Mesodermal cell (in vitro differentiated cells): ENCODE data around the gene SCYGR3.
"Not testable (repeated sequence)": the region's sequence is repeated elsewhere in the genome, so short reads cannot be mapped to it uniquely, and the experiment has no call there.

Source experiments
- H3K27ac ChIP-seq: 2 replicates; pipeline ENCODE4 v1.7.0; 2013; ENCODE audit warnings: mild to moderate bottlenecking, low read depth, low read length, moderate library complexity; ENCODE audit not compliant: severe bottlenecking
- H3K36me3 ChIP-seq: 2 replicates; pipeline ENCODE4 v1.7.1; 2013; ENCODE audit warnings: mild to moderate bottlenecking, low read length, moderate library complexity; ENCODE audit not compliant: control insufficient read depth, insufficient read depth
- H3K4me1 ChIP-seq: one replicate; pipeline ENCODE4 v1.7.1; 2013; ENCODE audit warnings: mild to moderate bottlenecking, low read length; ENCODE audit not compliant: insufficient read depth, control insufficient read depth, poor library complexity, severe bottlenecking
- H3K4me3 ChIP-seq: 2 replicates; pipeline ENCODE4 v1.7.0; 2013; ENCODE audit warnings: low read length, control low read depth, mild to moderate bottlenecking; ENCODE audit not compliant: insufficient read depth, poor library complexity, severe bottlenecking; ENCODE audit errors: extremely low read depth
- H3K9me3 ChIP-seq: 2 replicates; pipeline ENCODE4 v1.7.1; 2013; ENCODE audit warnings: mild to moderate bottlenecking, low read length, moderate library complexity; ENCODE audit not compliant: control insufficient read depth
- WGBS, 2 experiments: methylation state at CpG; one replicate each; pipeline ENCODE4 v1.1.5; 2013; ENCODE audit warnings: missing lambda C conversion rate in 2 of 2; ENCODE audit not compliant: insufficient coverage in 2 of 2; 5-methylcytosine and 5-hydroxymethylcytosine counted together

The SCYGR3 gene

DNA sequence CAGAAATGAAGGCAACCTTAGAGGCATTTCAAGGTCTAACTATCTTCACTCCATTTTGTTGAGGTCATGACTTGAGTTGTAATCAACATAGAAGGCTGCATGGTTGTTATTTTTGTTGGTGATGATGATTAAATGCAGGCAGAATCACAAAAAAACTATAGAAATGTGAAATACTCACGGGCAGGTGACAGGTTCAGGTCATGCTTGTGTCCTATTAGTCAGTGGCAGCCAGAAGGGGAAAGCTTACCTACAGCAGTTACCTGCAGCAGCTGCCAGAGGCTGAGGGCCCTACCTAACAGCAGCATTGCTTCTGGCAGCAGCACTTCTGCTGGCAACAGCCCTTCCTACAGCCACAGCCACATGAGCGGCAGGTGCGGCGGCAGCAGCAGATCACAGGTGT, 394 bp downstream of the SCYGR3 start:
- 80 to 81% methylated on average over 1 of the region's 4 CpGs for WGBS, 2 experiments
- H3K27ac ChIP-seq = no peak overlapping the region
- no peaks in the 10 kb centered on the region for H3K9me3 ChIP-seq
- no peaks in the 10 kb centered on the region for H3K36me3 ChIP-seq
- H3K4me1 ChIP-seq = no peaks in the 10 kb centered on the region
- no peak overlapping the region for H3K4me3 ChIP-seq

- no peaks in the 10 kb centered on the region for H3K4me1 ChIP-seq
- H3K27ac ChIP-seq = no peak overlapping the region
- H3K9me3 ChIP-seq = no peaks in the 10 kb centered on the region
- 71% methylated on average over 1 of the region's 4 CpGs; no CpG with 5 or more reads in 1 of the 2 experiments for WGBS, 2 experiments
- H3K4me3 ChIP-seq = no peak overlapping the region
- H3K36me3 ChIP-seq = no peaks in the 10 kb centered on the region
Measured at GRCh38 chr2:227613272-227613660, 1.4 kb downstream of the SCYGR3 start.

GRCh38 chr2:227612546-227613271, 1.9 kb downstream of the SCYGR3 start:
- no peak overlapping the region for H3K27ac ChIP-seq
- H3K4me3 ChIP-seq = no peak overlapping the region
- no peaks in the 10 kb centered on the region for H3K4me1 ChIP-seq
- no peaks in the 10 kb centered on the region for H3K36me3 ChIP-seq
- H3K9me3 ChIP-seq = no peaks in the 10 kb centered on the region
- 77 to 94% methylated on average over 5 to 8 of the region's 11 CpGs for WGBS, 2 experiments

GRCh38 chr2:227610123-227610522, 4.5 kb downstream of the SCYGR3 start:
- H3K36me3 ChIP-seq = no peaks in the 10 kb centered on the region
- H3K9me3 ChIP-seq = no peaks in the 10 kb centered on the region
- no peak overlapping the region for H3K27ac ChIP-seq
- no peaks in the 10 kb centered on the region for H3K4me1 ChIP-seq
- WGBS, 2 experiments = no CpG with 5 or more reads among the region's 2 CpGs
- no peak overlapping the region for H3K4me3 ChIP-seq

DNA sequence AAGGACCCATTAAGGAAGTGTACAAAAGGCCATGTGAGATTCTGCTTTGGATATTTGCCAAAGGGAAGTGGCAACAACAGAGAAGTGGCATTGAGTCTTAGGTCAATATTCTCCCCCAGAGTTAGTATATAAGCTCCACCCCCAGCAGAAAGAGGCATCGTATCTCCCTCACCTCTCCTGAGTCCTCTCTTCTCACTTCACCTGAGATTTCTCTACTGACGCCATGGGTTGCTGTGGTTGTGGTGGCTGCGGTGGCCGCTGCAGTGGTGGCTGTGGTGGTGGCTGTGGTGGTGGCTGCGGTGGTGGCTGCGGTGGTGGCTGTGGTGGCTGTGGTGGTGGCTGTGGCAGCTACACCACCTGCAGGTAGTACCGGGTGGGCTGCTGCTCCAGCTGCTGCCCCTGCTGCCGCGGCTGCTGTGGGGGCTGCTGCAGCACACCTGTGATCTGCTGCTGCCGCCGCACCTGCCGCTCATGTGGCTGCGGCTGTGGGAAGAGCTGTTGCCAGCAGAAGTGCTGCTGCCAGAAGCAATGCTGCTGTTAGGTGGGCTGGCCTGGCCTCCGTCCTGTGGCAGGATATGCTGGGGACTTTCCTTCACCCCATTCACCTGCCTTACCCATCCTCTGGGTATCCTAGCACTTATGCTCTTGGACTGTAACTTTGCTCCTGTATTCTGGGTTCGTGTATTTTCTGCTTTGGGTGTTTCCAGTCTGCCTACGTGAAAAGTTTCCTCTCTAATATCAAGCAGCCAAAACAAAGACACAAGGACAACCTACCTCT, 5.9 kb downstream of the SCYGR3 start:
- Histone ChIP-seq H3K9me3 (no peaks in the 10 kb centered on the region), H3K4me3 (no peak overlapping the region), H3K27ac (no peak overlapping the region), H3K4me1 (no peaks in the 10 kb centered on the region), H3K36me3 (no peaks in the 10 kb centered on the region)
- WGBS, 2 experiments = 73 to 83% methylated on average over 3 to 7 of the region's 16 CpGs

DNA sequence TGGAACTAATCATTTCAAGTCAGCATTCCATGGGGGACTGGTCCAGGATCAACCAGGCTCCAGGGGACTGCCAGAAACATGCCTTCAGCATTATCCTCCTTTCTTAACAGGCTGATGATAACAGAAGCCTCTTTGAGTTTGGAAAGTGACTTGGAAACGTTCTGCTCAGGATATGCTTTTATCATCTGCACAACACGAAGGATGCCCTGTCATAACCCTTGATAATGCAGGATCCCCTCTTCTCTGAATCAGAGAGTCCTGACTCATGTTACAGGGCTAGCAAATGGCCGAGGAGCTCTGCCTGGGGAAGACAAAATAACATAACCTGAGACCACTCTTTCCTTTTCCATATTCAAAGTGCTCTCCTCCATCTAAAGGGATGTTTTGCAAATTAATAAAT, 6.7 kb downstream of the SCYGR3 start:
- Histone ChIP-seq H3K4me3 (no peak overlapping the region), H3K36me3 (no peaks in the 10 kb centered on the region), H3K4me1 (no peaks in the 10 kb centered on the region), H3K9me3 (no peaks in the 10 kb centered on the region), H3K27ac (no peak overlapping the region)
- WGBS, 2 experiments = 44 to 67% methylated on average over 1 to 2 of the region's 3 CpGs

- WGBS, 2 experiments = 100% methylated on average over 1 of the region's 1 CpG; no CpG with 5 or more reads in 1 of the 2 experiments
- Histone ChIP-seq H3K27ac (no peak overlapping the region), H3K36me3 (no peaks in the 10 kb centered on the region), H3K4me1 (no peaks in the 10 kb centered on the region), H3K4me3 (no peak overlapping the region), H3K9me3 (no peaks in the 10 kb centered on the region)
Measured at GRCh38 chr2:227606476-227606875, 8.2 kb downstream of the SCYGR3 start.

- no peak overlapping the region for H3K27ac ChIP-seq
- 100% methylated on average over 1 of the region's 3 CpGs; no CpG with 5 or more reads in 1 of the 2 experiments for WGBS, 2 experiments
- no peaks in the 10 kb centered on the region for H3K9me3 ChIP-seq
- no peaks in the 10 kb centered on the region for H3K36me3 ChIP-seq
- H3K4me1 ChIP-seq = no peaks in the 10 kb centered on the region
- no peak overlapping the region for H3K4me3 ChIP-seq
Measured at GRCh38 chr2:227602358-227602757, 12.3 kb downstream of the SCYGR3 start.

GRCh38 chr2:227598835-227599503, 15.7 kb downstream of the SCYGR3 start, which contains the start of gene SCYGR2:
SCYGR2 (plus strand) TSS chr2:227598893; CDS start chr2:227598893, 0 bp downstream.
- WGBS, 2 experiments = 94 to 95% methylated on average over 5 to 6 of the region's 16 CpGs

DNA sequence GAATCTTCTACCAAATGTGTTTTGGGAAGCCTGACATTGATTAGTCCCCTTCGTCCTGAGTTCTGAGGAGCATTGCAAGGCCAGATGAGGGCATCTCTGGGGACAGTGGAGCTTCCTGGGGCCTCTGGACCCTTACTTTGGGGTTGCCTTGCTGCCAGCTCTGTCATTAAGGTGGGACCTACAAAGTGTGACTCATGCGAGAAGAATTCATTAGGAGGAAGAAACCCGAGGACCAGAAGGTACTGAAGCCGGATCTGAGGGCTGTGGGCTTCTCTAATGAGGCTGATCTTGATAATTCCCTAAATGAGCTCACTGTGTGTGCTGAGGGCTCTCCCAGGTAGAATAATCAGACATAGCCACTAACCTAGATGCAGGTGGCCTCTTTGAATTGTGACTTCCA, 16.6 kb downstream of the SCYGR3 start:
- no peak overlapping the region for H3K4me3 ChIP-seq
- no peaks in the 10 kb centered on the region for H3K9me3 ChIP-seq
- no peaks in the 10 kb centered on the region for H3K36me3 ChIP-seq
- H3K27ac ChIP-seq = no peak overlapping the region
- WGBS, 2 experiments = 45 to 65% methylated on average over 3 to 4 of the region's 4 CpGs
- H3K4me1 ChIP-seq = no peaks in the 10 kb centered on the region

More at GRCh38 chr2:227598835-227599503, 15.7 kb downstream of the SCYGR3 start, which contains the start of gene SCYGR2:
- not testable (repeated sequence) for H3K4me1 ChIP-seq, H3K27ac ChIP-seq, H3K36me3 ChIP-seq, H3K9me3 ChIP-seq, H3K4me3 ChIP-seq
